Activated gamma-delta T cell treated with Interleukin-2 at 50 U/mL for 16 hours (primary cell): Measurements from ENCODE around the gene TADA2B.

Experiments used
- DNase-seq: peaks from one replicate; pipeline ENCODE4 v3.0.0-alpha.2; 2020

TADA2B gene, protein sequence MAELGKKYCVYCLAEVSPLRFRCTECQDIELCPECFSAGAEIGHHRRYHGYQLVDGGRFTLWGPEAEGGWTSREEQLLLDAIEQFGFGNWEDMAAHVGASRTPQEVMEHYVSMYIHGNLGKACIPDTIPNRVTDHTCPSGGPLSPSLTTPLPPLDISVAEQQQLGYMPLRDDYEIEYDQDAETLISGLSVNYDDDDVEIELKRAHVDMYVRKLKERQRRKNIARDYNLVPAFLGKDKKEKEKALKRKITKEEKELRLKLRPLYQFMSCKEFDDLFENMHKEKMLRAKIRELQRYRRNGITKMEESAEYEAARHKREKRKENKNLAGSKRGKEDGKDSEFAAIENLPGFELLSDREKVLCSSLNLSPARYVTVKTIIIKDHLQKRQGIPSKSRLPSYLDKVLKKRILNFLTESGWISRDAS

DNA sequence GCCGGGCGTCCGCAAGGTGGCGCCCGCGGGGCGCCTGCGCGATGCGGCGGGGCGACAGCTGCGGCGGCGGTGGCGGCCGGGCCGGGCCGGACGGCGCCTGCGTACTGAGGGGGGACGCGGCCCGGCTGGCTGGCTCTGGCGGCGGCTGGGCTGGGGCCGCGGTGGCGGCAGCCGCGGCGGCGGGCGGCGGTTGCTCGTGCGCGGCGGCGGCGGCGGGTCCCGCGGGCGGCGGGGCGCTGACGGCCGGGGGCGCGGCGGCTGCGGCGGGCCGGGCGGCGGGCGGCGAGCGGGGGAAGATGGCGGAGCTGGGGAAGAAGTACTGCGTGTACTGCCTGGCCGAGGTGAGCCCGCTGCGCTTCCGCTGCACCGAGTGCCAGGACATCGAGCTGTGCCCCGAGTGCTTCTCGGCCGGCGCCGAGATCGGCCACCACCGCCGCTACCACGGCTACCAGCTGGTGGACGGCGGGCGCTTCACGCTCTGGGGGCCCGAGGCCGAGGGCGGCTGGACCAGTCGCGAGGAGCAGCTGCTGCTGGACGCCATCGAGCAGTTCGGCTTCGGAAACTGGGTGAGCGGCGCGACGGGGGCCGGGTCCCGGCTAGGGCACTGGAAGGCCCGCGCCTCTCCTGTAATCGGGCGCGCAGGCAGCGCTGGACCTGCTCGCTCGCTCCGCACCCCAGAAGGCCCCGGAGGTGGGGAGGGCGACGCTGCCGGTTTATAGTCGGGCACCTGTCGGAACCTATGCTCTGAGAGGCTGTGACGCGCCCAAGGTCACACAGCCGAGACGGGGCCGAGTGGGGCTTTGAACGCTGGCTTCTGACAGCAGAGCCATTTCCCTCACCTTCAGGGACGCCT lies at the start of gene TADA2B:
TADA2B (plus strand) TSS at position 89 of the 853 bp plus-strand sequence; CDS start at position 297, 208 bp downstream.
- DNase-seq: peak; percentile 44

- DNase-seq: no peak
These were observed 46.7 kb upstream of the TADA2B start for GRCh38 chr4:6996481-6996880.

DNA sequence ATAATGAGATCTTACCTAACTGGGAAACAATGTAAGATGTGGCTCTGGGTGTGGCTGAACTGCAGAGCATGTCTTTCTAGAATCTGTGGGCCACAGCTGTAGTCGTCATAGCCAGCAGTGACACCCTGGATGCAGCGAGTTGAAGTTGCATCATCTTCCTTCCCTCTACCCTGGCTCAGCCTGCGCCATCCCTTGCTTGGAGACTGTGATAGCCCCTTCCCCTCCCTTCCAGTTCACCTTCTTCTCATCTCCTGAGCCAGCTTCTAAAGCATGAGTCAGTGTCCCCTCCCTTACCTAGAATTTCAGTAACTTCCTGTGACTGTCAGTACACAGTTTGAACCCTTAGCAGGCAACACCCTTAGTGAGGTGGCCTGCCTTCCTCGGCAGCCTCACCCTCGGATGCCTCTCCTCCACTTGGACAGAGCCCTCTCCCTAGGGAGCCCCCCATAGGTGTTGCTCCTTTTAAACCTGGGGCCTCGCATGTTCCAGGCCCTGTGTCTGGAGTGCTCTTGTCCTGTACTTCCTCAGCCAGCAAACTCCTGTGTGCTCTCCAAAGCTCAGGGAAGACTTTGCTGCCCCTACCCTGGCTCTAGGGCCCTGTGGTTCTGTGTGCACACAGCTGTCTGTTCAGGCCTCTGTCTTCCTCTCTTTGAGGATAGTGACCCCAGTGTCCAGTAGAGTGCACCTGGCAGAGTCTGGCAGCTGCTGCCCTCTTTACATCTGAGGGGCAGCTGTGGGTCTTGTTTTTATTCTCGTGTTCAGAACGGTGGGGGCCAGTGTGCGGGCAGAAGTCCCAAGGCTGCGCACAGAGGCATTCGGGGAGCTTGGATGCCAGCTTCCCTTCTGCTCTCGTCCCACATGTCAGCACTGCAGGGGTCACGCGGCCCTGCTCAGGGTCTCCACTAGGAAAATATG lies 43.7 kb upstream of the TADA2B start:
- no peak for DNase-seq

DNA sequence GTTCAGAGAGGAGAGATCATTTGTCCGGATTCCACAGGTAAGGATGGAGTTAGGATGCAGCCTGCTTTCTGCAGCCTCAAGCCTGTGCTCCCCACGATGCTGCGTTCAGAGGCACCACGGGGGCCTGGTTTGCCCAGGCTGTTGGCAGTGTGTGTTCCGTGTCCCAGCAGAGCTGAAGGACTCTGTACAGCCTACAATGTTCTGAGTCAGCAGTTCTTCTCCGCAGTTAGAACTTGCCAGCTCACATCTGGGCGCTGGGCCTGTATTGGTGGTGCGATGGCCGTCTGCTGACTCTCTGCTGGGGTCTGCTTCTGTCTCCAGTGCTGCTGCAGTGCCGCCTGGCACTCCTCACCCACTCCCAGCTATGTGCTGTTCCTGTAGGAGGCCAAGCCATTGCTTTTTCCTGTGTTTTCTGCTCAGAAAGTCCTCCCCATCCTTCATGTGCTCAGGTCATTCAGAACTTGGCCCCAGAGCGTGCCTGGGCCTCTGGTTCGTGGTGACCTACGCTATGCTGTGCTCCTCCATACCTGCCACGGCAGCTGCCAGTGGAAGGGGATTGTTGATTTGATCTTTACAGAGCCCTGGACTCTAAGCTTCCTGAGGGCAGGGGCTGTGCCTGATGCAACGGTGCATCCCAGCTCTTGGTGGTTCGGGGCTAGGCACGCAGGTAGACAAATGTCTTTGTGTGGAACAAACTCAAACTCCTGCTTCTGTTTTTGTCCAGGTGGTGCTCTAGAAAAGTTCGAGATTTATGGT lies 42.6 kb upstream of the TADA2B start:
- DNase-seq: no peak

DNA sequence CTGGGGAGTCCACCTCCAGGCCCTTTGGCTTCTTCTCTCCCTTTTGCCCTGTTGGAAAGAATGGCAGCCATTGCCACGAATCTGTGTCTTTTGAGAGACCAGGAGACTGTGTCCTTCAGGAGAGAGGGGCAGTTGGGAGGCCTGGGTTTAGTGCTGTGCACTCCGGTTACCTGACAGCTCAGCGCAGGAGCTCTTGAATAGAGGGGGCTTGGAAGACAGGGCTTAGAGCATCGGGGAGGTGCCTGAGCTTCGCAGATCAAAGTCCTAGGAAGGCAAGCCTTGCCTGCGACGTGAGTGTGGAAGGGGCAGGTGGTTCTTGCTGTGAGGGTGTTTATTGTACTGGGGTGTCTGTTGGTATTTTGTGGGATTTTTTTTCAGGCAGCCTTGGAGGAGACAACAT lies 41.9 kb upstream of the TADA2B start:
- no peak for DNase-seq

- no peak for DNase-seq
These were observed 40.8 kb upstream of the TADA2B start for GRCh38 chr4:7002336-7002735.

- no peak for DNase-seq
These were observed 39.8 kb upstream of the TADA2B start for GRCh38 chr4:7003176-7003878.

GRCh38 chr4:7003879-7004240 lies 39.3 kb upstream of the TADA2B start:
- DNase-seq: no peak

- DNase-seq: no peak
These were observed 38.8 kb upstream of the TADA2B start for GRCh38 chr4:7004331-7004730.

GRCh38 chr4:7005571-7005970 lies 37.6 kb upstream of the TADA2B start:
- no peak for DNase-seq

- DNase-seq: no peak
These were observed 36.8 kb upstream of the TADA2B start for GRCh38 chr4:7006411-7006810.

DNA sequence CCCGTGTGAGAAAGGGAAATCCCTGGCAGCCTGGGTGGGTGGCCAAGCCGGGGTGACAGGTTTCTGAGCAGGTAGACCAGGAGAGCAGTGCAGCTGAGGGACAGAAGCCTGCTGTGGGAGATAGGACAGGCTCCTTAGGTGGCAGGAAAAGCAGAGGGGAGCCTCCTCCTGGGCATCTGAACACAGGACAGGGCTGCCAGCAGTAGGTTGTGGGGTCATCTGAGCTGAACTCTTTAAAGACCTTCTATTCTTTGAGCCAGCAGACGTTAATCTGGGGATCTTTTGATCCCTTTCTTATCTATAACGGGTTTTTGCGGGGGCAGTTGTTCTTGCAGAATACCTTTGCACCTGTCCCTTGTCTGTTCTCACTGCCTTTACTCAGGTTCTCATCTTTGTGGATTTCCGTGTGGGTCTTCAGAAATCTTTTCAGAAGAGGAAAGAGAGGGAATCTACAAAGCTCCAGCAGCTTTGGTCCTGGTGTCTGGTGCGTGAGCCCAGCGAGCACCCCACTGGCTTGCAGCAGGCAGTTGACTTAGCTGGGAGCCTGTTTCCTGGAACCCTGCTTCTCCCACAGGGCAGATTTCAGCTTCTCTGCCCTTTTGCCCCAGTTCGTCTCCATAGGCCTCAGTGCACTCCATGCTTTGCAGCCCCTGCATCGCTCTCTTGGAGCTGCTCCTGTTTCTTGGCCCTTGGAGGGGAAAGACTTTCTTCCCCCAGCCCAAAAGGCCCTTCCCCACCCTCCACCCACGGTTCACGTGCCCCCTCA lies 35.8 kb upstream of the TADA2B start:
- DNase-seq: no peak

DNA sequence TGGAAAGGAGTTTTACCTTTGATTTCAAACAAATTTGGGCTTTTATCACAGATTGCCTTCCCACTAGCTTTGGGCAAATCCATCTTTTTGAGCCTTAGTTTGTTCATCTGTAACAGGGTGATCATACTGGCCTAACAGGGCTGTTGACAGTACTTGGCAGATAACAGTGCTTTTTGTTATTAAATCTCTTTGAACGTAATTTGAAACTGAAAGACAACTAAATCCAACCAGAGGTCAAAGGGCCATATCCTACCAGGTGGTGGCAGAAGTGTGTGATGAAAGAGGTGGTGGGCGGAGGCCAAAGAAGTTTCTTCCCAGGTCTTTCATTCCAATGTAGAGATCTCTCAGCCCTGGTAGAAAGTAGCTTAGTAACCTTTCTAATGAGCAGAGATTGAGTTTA lies 35.2 kb upstream of the TADA2B start:
- DNase-seq: no peak

DNA sequence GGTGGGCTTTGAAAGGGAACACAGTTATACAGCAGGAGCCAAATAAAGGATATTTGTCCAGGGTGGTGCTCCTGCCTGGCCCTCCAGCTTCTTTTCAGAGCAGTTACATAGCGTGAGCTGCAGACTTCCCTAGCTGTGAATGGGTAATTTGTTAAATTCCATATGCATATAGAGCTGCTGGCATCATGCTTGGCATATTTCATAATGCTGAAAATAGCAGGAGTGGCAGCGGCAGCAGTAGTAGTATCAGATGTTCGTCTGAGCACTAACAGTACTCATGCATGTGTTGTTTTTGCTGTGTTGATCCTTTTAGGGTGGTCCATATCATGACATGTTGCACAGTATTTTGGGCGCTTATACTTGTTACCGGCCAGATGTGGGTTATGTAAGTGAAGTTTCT lies 33.6 kb upstream of the TADA2B start:
- no peak for DNase-seq

- no peak for DNase-seq
These were observed 30.0 kb upstream of the TADA2B start for GRCh38 chr4:7013175-7013574.

GRCh38 chr4:7014815-7015214 lies 28.4 kb upstream of the TADA2B start:
- DNase-seq: no peak

- DNase-seq: no peak
These were observed 27.7 kb upstream of the TADA2B start for GRCh38 chr4:7015383-7016035.

- DNase-seq: no peak
These were observed 27.1 kb upstream of the TADA2B start for GRCh38 chr4:7016086-7016485.

- no peak for DNase-seq
These were observed 26.7 kb upstream of the TADA2B start for GRCh38 chr4:7016512-7016911.

- DNase-seq: no peak
These were observed 25.6 kb upstream of the TADA2B start for GRCh38 chr4:7017446-7018048.
